Spleen (tissue), 11 donors: ENCODE results near the gene GALNT13. TPM values are rescaled to one million over a fixed set of nuclear protein-coding genes. Genes with fewer than 3 reads are reported as not detected.

Experiments used
- DNase-seq: peaks from one replicate; pipeline ENCODE4 v3.0.0-alpha.2; 2020
- H3K27ac ChIP-seq, 8 donors: fragments of 200-600 bp; sonication (generic) in 7 of 8; 1 replicate in 4 of 8; 2 replicates in 4 of 8; pipeline versions ENCODE4 v1.5.0 to v1.8.0; 2016 to 2021; ENCODE audit warnings: inconsistent platforms in 4 of 8, mild to moderate bottlenecking in 4 of 8, moderate library complexity in 1 of 8
- H3K27me3 ChIP-seq, 7 donors: fragments of 200-600 bp; sonication (generic) in 6 of 7; replicated peaks in 1 of 7; 1 replicate in 4 of 7; 2 replicates in 3 of 7; pipeline versions ENCODE4 v1.5.0 to v1.8.0; 2016 to 2021; ENCODE audit warnings: inconsistent platforms in 3 of 7, mild to moderate bottlenecking in 1 of 7
- H3K36me3 ChIP-seq, 6 donors: fragments of 200-600 bp; sonication (generic) in 5 of 6; 1 replicate in 4 of 6; 2 replicates in 2 of 6; pipeline versions ENCODE4 v1.5.0 to v1.8.0; 2016 to 2021; ENCODE audit warnings: inconsistent platforms in 2 of 6
- H3K4me1 ChIP-seq, 6 donors: fragments of 200-600 bp; sonication (generic) in 5 of 6; 1 replicate in 3 of 6; 2 replicates in 3 of 6; pipeline versions ENCODE4 v1.5.0 to v1.8.0; 2016 to 2021; ENCODE audit warnings: inconsistent platforms in 3 of 6
- H3K4me3 ChIP-seq, 8 donors: fragments of 200-600 bp; sonication (generic) in 7 of 8; 1 replicate in 4 of 8; 2 replicates in 4 of 8; pipeline versions ENCODE4 v1.5.0 to v1.8.0; 2016 to 2021; ENCODE audit warnings: inconsistent platforms in 4 of 8, mild to moderate bottlenecking in 4 of 8, moderate library complexity in 2 of 8
- H3K9me3 ChIP-seq, 8 donors: fragments of 200-600 bp; sonication (generic) in 7 of 8; 1 replicate in 4 of 8; 2 replicates in 4 of 8; pipeline versions ENCODE4 v1.5.0 to v1.8.0; 2016 to 2021; ENCODE audit warnings: inconsistent platforms in 4 of 8
- POLR2A ChIP-seq, 3 donors: fragments of 450-650 bp; IDR thresholded peaks; one replicate each; pipeline ENCODE4 v1.5.1; 2017; ENCODE audit warnings: antibody characterized with exemption in 3 of 3, mild to moderate bottlenecking in 1 of 3
- POLR2AphosphoS5 ChIP-seq, 3 donors: sonication (generic); formaldehyde crosslinking; IDR thresholded peaks; one replicate each; pipeline ENCODE4 v1.5.1; 2017; ENCODE audit warnings: antibody characterized with exemption in 3 of 3
- WGBS, 5 donors: extraction: QIAGEN DNeasy Blood & Tissue Kit in 3 of 5; methylation state at CpG; one replicate each; pipeline versions ENCODE4 v1.1.5 to v1.1.7; 2013 to 2018; 5-methylcytosine and 5-hydroxymethylcytosine counted together
- intact Hi-C: fragments of 100-400 bp; cut with DNase I; formaldehyde crosslinking; loops from one replicate; pipeline ENCODE4 v1.15.0; 2023; ENCODE audit warnings: low total_unique reads
- polyA plus RNA-seq, 3 donors: library from polyadenylated mRNA; stranded (reverse); fragments of 200-250 nt; gene quantifications; one replicate each; pipeline ENCODE4 v1.2.1, GENCODE V29; 2013
- total RNA-seq, 7 donors: library from RNA; depleted of rRNA in 3 of 7; stranded (reverse); fragments of >200 nt in 3 of 7; fragmentation: NEBNext Ultra II Directional in 4 of 7; extraction: Animal tissue kit (Norgen Biotek cat#: 25700) in 4 of 7; gene quantifications; one replicate each; pipeline versions ENCODE4 v1.1.0 to v1.2.1, GENCODE V29; 2016 to 2021
- TF ChIP-seq, protein P1 (sequence below), 11 experiments: fragments of 200-600 bp in 7 of 11; fragments of 450-650 bp in 4 of 11; sonication (generic) in 4 of 11; IDR thresholded peaks in 8 of 11; conservative IDR thresholded peaks in 3 of 11; 1 replicate in 7 of 11; 2 replicates in 4 of 11; pipeline versions ENCODE4 v1.4.0 to v1.8.0; 2016 to 2021; ENCODE audit warnings: antibody characterized with exemption in 11 of 11, inconsistent platforms in 4 of 11, mild to moderate bottlenecking in 1 of 11
- donor health status: healthy with polysubstance abuse.
- donor health status: DM: no; HTN: no; CAD: no; lungs with moderate emphysema.
- donor health status: DM: no; HTN: no; CAD: no.
- donor health status: Bipolar disorder and iron deficiency.
- donor health status: healthy.
- donor health status: DM: no; HTN: no; CAD: no.
- donor health status: DM: yes; HTN: yes; CAD: no.

Gene GALNT13
- total and polyA plus RNA-seq, 10 donors, result 0.02 to 0.61 (median 0.11) TPM; not detected in 6

DNA sequence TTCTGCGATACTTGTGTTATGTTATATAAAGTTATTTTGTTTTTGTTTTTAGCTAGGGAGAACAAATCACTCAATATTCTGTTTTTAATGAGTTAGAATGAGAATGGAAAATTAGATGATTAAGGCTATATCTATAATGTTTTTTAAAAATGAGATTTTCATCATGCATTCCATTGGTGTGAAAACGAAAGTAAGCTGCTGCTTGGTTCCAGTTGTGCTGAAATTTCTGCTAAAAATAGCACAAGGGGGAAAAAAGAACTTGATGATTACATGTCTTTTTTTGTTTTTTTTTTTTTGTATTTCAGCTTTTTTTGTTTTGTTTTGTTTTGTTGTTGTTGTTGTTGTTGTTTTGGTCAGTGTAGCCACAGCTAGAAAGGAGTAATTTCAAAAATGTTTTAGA is 584.1 kb downstream of the GALNT13 start:
- TF ChIP-seq POLR2AphosphoS5 (IDR thresholded peaks at IDR 0.05) (no peak), POLR2A (IDR thresholded peaks at IDR 0.05) (no peak)
- TF ChIP-seq, protein P1, sequence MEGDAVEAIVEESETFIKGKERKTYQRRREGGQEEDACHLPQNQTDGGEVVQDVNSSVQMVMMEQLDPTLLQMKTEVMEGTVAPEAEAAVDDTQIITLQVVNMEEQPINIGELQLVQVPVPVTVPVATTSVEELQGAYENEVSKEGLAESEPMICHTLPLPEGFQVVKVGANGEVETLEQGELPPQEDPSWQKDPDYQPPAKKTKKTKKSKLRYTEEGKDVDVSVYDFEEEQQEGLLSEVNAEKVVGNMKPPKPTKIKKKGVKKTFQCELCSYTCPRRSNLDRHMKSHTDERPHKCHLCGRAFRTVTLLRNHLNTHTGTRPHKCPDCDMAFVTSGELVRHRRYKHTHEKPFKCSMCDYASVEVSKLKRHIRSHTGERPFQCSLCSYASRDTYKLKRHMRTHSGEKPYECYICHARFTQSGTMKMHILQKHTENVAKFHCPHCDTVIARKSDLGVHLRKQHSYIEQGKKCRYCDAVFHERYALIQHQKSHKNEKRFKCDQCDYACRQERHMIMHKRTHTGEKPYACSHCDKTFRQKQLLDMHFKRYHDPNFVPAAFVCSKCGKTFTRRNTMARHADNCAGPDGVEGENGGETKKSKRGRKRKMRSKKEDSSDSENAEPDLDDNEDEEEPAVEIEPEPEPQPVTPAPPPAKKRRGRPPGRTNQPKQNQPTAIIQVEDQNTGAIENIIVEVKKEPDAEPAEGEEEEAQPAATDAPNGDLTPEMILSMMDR (IDR thresholded peaks at IDR 0.05 in 8 of 11, conservative IDR thresholded peaks at IDR 0.05 in 3 of 11), result no peak
- H3K4me1 ChIP-seq, result peaks cover 0 to 6% (median 0%) of the 10 kb centered on the region in 6 donors
- peak overlapping the region in 4 of 8 donors; percentile 5 to 38 (median 23) for H3K4me3 ChIP-seq
- no peak overlapping the region for H3K27ac ChIP-seq
- no peaks in the 10 kb centered on the region for H3K36me3 ChIP-seq
- no peaks in the 10 kb centered on the region for H3K27me3 ChIP-seq
- no peak for DNase-seq
- H3K9me3 ChIP-seq, result no peaks in the 10 kb centered on the region
- whole genome bisulfite sequencing, 5 donors, result 34 to 49% (median 37%) methylated on average over 2 of the region's 2 CpGs
- intact Hi-C loops, result no loop called here

DNA sequence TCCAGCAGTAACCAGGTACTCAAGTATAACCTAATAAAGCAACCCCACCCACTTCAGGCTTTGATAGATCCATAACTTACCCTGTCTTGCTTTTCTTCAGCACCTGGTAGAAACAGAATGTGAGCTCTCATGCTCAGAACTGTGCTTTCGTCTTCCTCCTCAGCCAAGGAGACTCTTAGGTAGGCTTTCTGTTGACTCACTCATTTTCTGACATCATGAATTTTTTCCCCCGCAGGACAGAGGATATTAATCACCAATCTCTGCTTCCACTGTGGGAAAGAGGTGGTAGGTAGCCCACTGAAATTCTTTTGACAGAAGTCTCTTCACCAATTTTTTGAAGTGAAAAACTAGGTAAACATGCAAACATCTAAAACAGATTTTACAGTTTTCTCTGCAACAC is 585.6 kb downstream of the GALNT13 start:
- Histone ChIP-seq H3K27ac (no peak overlapping the region), H3K27me3 (no peaks in the 10 kb centered on the region), H3K36me3 (no peaks in the 10 kb centered on the region), H3K4me3 (no peak overlapping the region), H3K4me1 (peaks cover 0 to 6% (median 0%) of the 10 kb centered on the region in 6 donors), H3K9me3 (no peaks in the 10 kb centered on the region)
- TF ChIP-seq, protein P1 (IDR thresholded peaks at IDR 0.05 in 8 of 11, conservative IDR thresholded peaks at IDR 0.05 in 3 of 11), result no peak
- no peak for TF ChIP-seq POLR2AphosphoS5 (IDR thresholded peaks at IDR 0.05)
- no peak for TF ChIP-seq POLR2A (IDR thresholded peaks at IDR 0.05)
- intact Hi-C loops, result no loop called here
- 73 to 95% (median 84%) methylated on average over 2 of the region's 2 CpGs for WGBS, 5 donors
- no peak for DNase-seq

DNA sequence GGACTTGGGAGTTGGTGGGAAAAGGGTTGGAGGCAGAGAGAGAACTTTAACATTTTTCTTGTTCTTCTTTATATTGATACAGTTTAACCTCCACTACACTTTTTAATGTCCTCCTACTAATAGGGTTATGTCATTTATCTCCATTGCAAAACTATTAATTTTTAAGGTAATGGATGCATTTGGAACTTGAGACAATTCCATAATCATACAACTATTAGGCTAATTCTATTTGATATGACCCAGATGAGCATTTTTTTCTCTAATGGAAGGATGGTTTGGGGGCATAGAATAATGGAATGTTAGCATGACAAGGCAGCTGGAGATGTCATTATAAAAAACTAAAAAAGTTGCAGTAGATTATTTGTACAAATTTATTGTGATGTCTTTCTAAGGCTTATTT is 587.6 kb downstream of the GALNT13 start:
- Histone ChIP-seq H3K27me3 (no peaks in the 10 kb centered on the region), H3K27ac (no peak overlapping the region), H3K4me3 (no peak overlapping the region), H3K36me3 (no peaks in the 10 kb centered on the region), H3K4me1 (peaks cover 0 to 6% (median 0%) of the 10 kb centered on the region in 6 donors), H3K9me3 (no peaks in the 10 kb centered on the region)
- TF ChIP-seq POLR2AphosphoS5 (IDR thresholded peaks at IDR 0.05) (no peak), POLR2A (IDR thresholded peaks at IDR 0.05) (no peak)
- TF ChIP-seq, protein P1 (IDR thresholded peaks at IDR 0.05 in 8 of 11, conservative IDR thresholded peaks at IDR 0.05 in 3 of 11), result no peak
- DNase-seq, result no peak
- intact Hi-C loops, result no loop called here

DNA sequence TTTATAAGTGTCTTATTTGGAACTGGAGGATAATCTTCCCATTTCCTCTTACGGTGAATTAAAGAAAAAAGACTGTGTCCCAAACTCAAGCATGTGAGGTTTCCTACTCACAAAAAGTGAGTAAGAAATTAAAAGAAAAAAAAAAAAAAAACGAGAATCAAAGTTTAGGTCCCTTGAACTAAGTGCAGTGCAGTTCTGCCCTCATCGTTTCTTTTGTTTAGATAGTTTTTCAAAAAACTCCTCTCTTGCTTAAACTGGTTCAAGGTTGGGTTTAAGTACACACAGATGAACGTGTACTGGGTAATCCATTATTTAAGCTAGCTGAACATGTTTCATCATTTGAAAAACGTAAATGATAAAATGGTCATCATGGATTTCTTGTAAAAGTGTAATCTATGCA is 590.9 kb downstream of the GALNT13 start:
- Histone ChIP-seq H3K36me3 (no peaks in the 10 kb centered on the region), H3K4me1 (no peaks in the 10 kb centered on the region)
- intact Hi-C loops, result no loop called here

More for the DNA sequence above, 590.9 kb downstream of the GALNT13 start:
- 71 to 85% (median 79%) methylated on average over 5 of the region's 5 CpGs for WGBS, 5 donors
- H3K9me3 ChIP-seq, result no peaks in the 10 kb centered on the region
- no peak for TF ChIP-seq POLR2A (IDR thresholded peaks at IDR 0.05)
- TF ChIP-seq, protein P1 (IDR thresholded peaks at IDR 0.05 in 8 of 11, conservative IDR thresholded peaks at IDR 0.05 in 3 of 11), result no peak
- TF ChIP-seq POLR2AphosphoS5 (IDR thresholded peaks at IDR 0.05), result no peak
- no peak overlapping the region for H3K27ac ChIP-seq
- H3K27me3 ChIP-seq, result no peaks in the 10 kb centered on the region
- H3K4me3 ChIP-seq, result no peak overlapping the region
- DNase-seq, result no peak
